KMS-11 (cell line): ENCODE measurements around the gene MYO19.
"Not testable (repeated sequence)": the region's sequence is repeated elsewhere in the genome, so short reads cannot be mapped to it uniquely, and the experiment has no call there.

Experiments
- H2AFZ ChIP-seq: fragments of 200-600 bp; sonication (generic); 2 replicates; pipeline ENCODE4 v1.6.1; 2016; ENCODE audit warnings: antibody characterized with exemption, mixed run types, low read depth
- H3K27ac ChIP-seq: fragments of 200-600 bp; sonication (generic); 2 replicates; pipeline ENCODE4 v1.6.1; 2016; ENCODE audit warnings: mild to moderate bottlenecking, mixed run types
- H3K27me3 ChIP-seq: fragments of 200-600 bp; sonication (generic); 2 replicates; pipeline ENCODE4 v1.6.1; 2017; ENCODE audit warnings: mild to moderate bottlenecking, low read depth, mixed run types, moderate library complexity; ENCODE audit not compliant: insufficient read depth
- H3K36me3 ChIP-seq: fragments of 200-600 bp; sonication (generic); 2 replicates; pipeline ENCODE4 v1.6.1; 2017; ENCODE audit warnings: mild to moderate bottlenecking, mixed run types; ENCODE audit not compliant: insufficient read depth
- H3K4me1 ChIP-seq: fragments of 200-600 bp; sonication (generic); 2 replicates; pipeline ENCODE4 v1.6.1; 2016; ENCODE audit warnings: mild to moderate bottlenecking, low read depth, mixed run types; ENCODE audit not compliant: poor library complexity, severe bottlenecking
- H3K4me2 ChIP-seq: fragments of 200-600 bp; sonication (generic); 2 replicates; pipeline ENCODE4 v1.7.0; 2016; ENCODE audit warnings: mild to moderate bottlenecking, mixed run types
- H3K4me3 ChIP-seq: fragments of 200-600 bp; sonication (generic); IDR thresholded peaks from 2 replicates; pipeline ENCODE4 v1.6.1; 2017; ENCODE audit warnings: low read depth, low read length, mixed read lengths; ENCODE audit not compliant: insufficient read depth
- H3K79me2 ChIP-seq: fragments of 200-600 bp; sonication (generic); 2 replicates; pipeline ENCODE4 v1.6.1; 2016; ENCODE audit warnings: low read depth, mixed run types; ENCODE audit not compliant: insufficient read depth
- H3K9ac ChIP-seq: fragments of 200-600 bp; sonication (generic); 2 replicates; pipeline ENCODE4 v1.6.1; 2016; ENCODE audit warnings: mild to moderate bottlenecking, mixed run types
- H4K20me1 ChIP-seq: fragments of 200-600 bp; sonication (generic); 2 replicates; pipeline ENCODE4 v1.6.1; 2016; ENCODE audit warnings: mild to moderate bottlenecking, mixed run types; ENCODE audit not compliant: insufficient read depth
- TF ChIP-seq, protein P1 (sequence below): fragments of 200-600 bp; sonication (generic); conservative IDR thresholded peaks from 2 replicates; pipeline ENCODE4 v1.6.1; 2017; ENCODE audit warnings: low read depth, mild to moderate bottlenecking, antibody characterized with exemption, low read length, moderate library complexity, mixed read lengths

MYO19 gene

DNA sequence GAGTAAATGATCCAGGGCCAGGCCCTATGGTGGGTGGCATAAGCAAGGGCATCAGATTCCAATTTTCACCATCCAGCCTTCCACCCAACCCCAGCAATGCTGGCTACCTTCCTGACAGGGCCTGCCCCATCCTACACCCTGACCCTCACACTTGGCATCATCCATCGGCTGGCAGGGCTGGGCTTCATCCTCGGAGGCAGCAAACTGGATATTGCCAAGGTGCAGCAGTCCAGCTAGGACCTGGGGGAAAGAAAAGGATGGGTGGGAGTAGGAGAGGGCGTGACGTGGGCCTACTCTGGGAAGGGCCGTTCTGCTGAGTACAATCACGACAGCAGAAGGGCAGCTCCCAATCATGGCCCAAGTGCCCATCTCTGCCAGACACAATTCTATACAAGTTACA, 23.5 kb downstream of the MYO19 start:
- Histone ChIP-seq H4K20me1 (no peaks in the 10 kb centered on the region), H3K36me3 (no peaks in the 10 kb centered on the region), H3K4me1 (no peaks in the 10 kb centered on the region), H3K4me3 (no peak overlapping the region), H2AFZ (no peak overlapping the region), H3K27ac (no peak overlapping the region), H3K79me2 (no peaks in the 10 kb centered on the region), H3K27me3 (no peaks in the 10 kb centered on the region), H3K9ac (no peak overlapping the region), H3K4me2 (no peak overlapping the region)
- TF ChIP-seq, protein P1, sequence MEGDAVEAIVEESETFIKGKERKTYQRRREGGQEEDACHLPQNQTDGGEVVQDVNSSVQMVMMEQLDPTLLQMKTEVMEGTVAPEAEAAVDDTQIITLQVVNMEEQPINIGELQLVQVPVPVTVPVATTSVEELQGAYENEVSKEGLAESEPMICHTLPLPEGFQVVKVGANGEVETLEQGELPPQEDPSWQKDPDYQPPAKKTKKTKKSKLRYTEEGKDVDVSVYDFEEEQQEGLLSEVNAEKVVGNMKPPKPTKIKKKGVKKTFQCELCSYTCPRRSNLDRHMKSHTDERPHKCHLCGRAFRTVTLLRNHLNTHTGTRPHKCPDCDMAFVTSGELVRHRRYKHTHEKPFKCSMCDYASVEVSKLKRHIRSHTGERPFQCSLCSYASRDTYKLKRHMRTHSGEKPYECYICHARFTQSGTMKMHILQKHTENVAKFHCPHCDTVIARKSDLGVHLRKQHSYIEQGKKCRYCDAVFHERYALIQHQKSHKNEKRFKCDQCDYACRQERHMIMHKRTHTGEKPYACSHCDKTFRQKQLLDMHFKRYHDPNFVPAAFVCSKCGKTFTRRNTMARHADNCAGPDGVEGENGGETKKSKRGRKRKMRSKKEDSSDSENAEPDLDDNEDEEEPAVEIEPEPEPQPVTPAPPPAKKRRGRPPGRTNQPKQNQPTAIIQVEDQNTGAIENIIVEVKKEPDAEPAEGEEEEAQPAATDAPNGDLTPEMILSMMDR = no peak

DNA sequence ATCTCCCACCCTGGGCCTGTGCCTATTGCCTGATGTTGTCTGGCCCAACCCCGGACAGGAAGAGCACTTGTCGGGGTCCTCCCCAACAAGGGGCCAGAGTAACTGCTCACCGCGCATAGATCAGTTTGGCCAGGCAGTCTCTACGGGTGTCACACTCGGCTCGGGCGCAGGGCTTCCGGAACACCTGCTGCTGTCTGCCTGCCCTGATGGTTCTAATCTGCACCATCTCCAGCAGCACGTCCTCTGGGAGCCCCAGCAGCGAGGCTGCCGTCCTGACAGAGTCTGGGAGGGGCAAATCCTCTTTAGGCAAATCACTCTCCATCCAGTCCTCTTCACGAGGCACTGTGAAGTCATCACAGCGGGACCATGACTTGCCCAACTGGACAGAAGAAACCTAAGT, 24.0 kb downstream of the MYO19 start:
- no peaks in the 10 kb centered on the region for H3K36me3 ChIP-seq
- TF ChIP-seq, protein P1 = no peak
- H3K27me3 ChIP-seq = no peaks in the 10 kb centered on the region
- no peaks in the 10 kb centered on the region for H3K4me1 ChIP-seq
- H3K4me2 ChIP-seq = no peak overlapping the region
- H4K20me1 ChIP-seq = no peaks in the 10 kb centered on the region
- H3K27ac ChIP-seq = no peak overlapping the region
- H3K79me2 ChIP-seq = no peaks in the 10 kb centered on the region
- H2AFZ ChIP-seq = no peak overlapping the region
- no peak overlapping the region for H3K9ac ChIP-seq
- no peak overlapping the region for H3K4me3 ChIP-seq

DNA sequence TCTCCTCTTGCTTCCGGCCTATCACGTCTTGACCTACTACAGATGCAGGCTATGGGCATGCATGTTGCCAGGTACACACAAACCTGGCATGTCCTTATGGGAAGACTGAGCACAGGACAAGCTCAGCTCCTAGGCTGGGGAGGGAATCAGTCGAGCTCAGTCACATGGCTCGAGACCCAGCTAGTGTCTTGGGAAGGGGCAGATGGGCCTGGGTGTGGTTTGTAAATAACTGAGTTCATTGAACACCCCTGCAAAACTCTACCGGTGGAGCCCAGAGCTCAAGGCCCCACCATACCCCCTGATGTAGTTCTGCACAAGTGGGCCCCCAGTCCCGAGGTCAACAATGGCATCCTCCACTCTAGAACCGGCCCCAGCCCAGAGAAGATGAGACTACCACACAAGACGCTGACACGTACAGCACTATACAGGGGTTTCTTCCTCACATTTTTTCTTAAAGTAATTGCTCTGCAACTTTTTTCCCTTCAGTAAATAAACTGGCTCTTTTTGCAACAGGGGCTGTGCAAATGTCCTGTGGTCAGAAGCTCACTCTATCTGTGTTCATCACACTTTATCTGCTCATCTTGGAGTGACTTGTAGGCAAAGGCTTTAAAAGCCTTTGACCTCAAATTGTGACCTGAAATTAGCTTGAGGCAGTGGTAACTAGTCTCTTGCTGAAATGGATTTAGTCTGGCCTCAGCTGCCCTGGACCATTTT, 25.2 kb downstream of the MYO19 start:
- Histone ChIP-seq H3K9ac (no peak overlapping the region), H4K20me1 (no peaks in the 10 kb centered on the region), H3K4me3 (no peak overlapping the region), H3K4me1 (no peaks in the 10 kb centered on the region), H3K27ac (no peak overlapping the region), H3K27me3 (no peaks in the 10 kb centered on the region), H3K4me2 (no peak overlapping the region), H3K36me3 (no peaks in the 10 kb centered on the region), H2AFZ (no peak overlapping the region), H3K79me2 (no peaks in the 10 kb centered on the region)
- TF ChIP-seq, protein P1 = no peak

DNA sequence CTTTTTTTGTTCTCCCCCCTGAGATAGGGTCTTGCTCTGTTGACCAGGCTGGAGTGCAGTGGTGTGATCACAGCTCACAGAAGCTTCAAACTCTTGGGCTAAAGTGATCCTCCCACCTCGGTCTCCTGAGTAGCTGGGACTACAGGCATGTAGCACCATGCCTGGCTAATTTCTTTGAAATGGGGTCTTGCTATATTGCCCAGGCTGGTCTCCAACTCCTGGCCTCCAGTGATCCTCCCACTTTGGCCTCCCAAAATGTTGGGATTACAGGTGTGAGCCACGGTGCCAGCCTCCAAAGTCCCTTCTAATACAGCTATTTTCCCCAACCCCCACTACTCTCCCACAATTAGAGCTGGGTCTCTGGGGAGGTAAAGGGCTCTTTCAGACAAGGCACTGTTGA, 26.2 kb downstream of the MYO19 start:
- H3K36me3 ChIP-seq, H3K27ac ChIP-seq, H2AFZ ChIP-seq, H3K4me1 ChIP-seq, H4K20me1 ChIP-seq, H3K4me3 ChIP-seq, H3K4me2 ChIP-seq, H3K9ac ChIP-seq, H3K27me3 ChIP-seq, H3K79me2 ChIP-seq: not testable (repeated sequence)

DNA sequence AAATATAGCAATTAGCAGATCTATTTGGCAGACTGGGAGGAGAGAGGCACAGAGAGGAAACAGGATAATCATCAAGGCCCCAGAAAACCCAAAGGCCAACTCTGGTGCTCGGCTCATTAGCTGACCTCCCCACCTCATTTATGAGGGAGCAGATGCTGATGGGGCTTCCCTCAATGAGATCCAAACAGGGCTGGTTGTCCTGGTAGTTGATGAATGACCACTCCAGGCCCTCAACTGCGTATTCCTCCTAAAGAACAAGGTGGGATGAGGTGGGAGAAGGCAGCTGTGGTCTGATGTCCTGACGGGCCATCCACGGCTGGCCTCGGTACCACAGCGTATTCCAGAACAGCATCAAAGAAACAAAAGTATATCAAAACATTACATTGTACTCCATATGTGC, 27.4 kb downstream of the MYO19 start:
- no peak overlapping the region for H3K4me2 ChIP-seq
- no peaks in the 10 kb centered on the region for H3K36me3 ChIP-seq
- no peak overlapping the region for H3K9ac ChIP-seq
- no peak overlapping the region for H2AFZ ChIP-seq
- H3K27me3 ChIP-seq = no peaks in the 10 kb centered on the region
- no peak overlapping the region for H3K27ac ChIP-seq
- H3K4me1 ChIP-seq = no peaks in the 10 kb centered on the region
- H3K79me2 ChIP-seq = no peaks in the 10 kb centered on the region
- TF ChIP-seq, protein P1 = no peak
- no peaks in the 10 kb centered on the region for H4K20me1 ChIP-seq
- H3K4me3 ChIP-seq = no peak overlapping the region
